ENCODE data around the gene CD1C.
"Not testable (repeated sequence)": the region's sequence is repeated elsewhere in the genome, so short reads cannot be mapped to it uniquely, and the experiment has no call there.

Gene CD1C

DNA sequence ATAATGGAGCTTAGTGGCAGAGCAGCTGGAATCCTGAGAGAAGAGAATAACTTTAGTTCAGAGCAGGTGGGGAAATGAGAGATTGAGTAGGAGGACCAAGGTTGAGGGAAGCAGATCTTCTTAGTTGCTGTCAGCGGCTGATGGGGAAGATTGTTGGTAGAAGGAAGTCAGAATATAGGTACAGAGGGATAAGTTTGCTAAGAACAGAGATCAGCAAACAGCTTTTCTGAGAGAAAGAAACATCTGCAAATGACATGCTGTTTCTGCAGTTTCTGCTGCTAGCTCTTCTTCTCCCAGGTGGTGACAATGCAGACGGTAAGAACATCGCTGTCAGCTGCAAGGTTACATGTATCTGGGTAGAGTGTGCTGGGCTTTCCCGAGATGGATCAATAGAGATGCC lies at the start of gene CD1C:
CD1C (plus strand) TSS at position 113 of the 400 bp plus-strand sequence; CDS start at position 255, 142 bp downstream.
- TF ChIP-seq, protein P1, sequence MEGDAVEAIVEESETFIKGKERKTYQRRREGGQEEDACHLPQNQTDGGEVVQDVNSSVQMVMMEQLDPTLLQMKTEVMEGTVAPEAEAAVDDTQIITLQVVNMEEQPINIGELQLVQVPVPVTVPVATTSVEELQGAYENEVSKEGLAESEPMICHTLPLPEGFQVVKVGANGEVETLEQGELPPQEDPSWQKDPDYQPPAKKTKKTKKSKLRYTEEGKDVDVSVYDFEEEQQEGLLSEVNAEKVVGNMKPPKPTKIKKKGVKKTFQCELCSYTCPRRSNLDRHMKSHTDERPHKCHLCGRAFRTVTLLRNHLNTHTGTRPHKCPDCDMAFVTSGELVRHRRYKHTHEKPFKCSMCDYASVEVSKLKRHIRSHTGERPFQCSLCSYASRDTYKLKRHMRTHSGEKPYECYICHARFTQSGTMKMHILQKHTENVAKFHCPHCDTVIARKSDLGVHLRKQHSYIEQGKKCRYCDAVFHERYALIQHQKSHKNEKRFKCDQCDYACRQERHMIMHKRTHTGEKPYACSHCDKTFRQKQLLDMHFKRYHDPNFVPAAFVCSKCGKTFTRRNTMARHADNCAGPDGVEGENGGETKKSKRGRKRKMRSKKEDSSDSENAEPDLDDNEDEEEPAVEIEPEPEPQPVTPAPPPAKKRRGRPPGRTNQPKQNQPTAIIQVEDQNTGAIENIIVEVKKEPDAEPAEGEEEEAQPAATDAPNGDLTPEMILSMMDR (IDR thresholded peaks at IDR 0.05; ENCODE audit: control insufficient read depth, extremely low read depth, insufficient read depth), result no peak
- no peak within 1 kb of the TSS for H3K4me3 ChIP-seq (ENCODE audit: low read depth, low read length)
- DNase-seq (ENCODE audit: low read depth), result no peak

DNA sequence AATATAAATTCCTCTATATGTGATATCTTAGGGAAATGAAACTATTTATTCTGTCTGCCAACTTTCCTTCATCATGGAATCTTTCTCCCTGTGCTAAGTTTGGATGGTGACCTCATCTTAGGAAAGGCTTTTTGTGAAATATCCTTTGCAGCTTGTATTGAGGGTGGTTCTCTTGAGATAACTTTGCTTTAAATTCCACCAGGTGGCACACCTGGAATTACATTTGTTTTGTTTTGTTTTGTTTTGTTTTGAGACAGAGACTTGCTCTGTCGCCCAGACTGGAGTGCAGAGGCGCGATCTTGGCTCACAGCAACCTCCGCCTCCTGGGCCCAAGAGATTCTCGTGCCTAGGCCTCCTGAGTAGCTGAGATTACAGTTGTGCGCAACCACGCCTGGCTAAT lies 43.1 kb upstream of the CD1C start:
- H3K4me3 ChIP-seq (ENCODE audit: low read depth, low read length), result no peak overlapping the region
- TF ChIP-seq, protein P1 (IDR thresholded peaks at IDR 0.05; ENCODE audit: control insufficient read depth, extremely low read depth, insufficient read depth), result peak; percentile 45
- DNase-seq (ENCODE audit: low read depth), result no peak

DNA sequence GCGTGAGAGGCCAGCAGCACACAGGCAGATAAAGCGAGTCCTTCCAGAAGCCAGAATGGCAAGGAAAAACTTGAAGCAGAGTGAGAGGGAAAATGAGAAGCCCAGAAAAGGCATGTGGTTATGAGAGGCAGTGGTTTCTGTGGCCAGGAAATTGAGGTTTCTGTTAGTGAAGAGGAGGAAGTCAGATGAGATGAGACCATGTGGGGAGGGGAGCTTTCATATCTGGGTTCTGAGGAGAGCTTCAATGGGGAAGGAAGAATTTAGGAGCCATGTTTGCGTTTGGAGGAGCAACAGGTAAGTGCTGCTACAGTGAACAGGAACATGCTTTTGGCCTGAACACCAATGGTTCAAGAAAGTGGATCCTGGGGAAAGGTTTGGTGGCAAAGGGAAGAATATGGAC lies 41.6 kb upstream of the CD1C start:
- no peak for DNase-seq (ENCODE audit: low read depth)
- TF ChIP-seq, protein P1 (IDR thresholded peaks at IDR 0.05; ENCODE audit: control insufficient read depth, extremely low read depth, insufficient read depth), result no peak
- no peak overlapping the region for H3K4me3 ChIP-seq (ENCODE audit: low read depth, low read length)

DNA sequence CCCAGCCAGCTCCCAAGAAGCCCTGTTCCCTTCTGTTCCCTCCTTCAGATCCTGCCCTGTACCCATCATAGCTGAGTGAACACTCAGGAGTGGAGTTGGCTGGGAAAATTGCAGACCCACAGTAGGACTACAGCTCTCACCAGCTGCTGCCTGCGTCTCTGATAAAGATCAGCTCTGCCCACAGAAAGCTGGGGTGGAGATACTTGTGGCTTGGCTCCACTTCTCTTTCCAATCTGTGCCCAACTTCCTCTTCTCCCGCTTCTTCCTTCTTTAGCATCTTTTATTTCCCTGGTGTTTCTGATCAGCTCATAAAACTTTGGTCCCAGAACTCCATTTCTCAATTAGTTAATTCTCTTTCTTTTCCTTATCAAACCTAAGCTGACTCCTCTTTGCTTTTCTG lies 41.0 kb upstream of the CD1C start:
- DNase-seq (ENCODE audit: low read depth), result no peak
- H3K4me3 ChIP-seq (ENCODE audit: low read depth, low read length), result no peak overlapping the region
- TF ChIP-seq, protein P1 (IDR thresholded peaks at IDR 0.05; ENCODE audit: control insufficient read depth, extremely low read depth, insufficient read depth), result no peak

DNA sequence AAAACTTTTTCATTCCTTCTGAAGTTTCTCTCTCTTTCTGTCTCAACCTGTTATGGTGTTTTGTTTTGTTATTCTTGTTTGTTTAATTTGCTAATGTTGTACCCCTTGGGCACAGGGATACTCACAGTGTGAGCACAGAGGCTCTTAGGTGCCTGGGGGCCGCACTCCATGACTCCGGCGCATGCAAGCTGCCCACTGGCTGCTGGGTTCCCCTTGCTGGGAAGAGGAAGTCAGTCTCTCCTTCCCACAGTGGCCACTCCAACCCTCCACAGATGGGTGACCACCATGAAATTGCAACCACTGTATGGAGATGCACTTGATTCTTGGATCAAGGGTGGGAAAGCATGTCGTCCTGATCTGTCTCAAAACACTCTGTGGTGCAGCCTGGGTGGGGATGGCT lies 40.1 kb upstream of the CD1C start:
- TF ChIP-seq, protein P1 (IDR thresholded peaks at IDR 0.05; ENCODE audit: control insufficient read depth, extremely low read depth, insufficient read depth), result no peak
- H3K4me3 ChIP-seq (ENCODE audit: low read depth, low read length), result no peak overlapping the region
- no peak for DNase-seq (ENCODE audit: low read depth)

DNA sequence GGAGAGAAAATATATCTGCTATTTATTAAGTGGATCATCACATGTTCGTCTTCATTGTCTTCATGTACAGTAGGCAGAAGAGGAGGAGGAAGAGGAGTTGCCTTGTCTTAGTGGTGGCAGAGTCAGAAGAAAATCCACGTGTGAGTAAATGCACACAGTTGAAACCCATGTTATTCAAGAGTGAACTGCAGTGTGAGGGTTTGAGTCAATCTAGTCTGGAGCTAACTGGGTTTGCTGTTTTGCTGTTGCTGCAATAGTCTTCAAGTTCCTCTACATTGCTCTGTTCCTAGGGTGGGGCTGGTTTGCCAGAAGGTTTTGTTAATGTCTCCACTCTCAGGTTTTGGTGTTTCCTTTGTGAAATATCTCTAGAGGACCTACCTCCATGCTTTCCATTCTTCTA lies 38.6 kb upstream of the CD1C start:
- TF ChIP-seq, protein P1 (IDR thresholded peaks at IDR 0.05; ENCODE audit: control insufficient read depth, extremely low read depth, insufficient read depth), result no peak

DNA sequence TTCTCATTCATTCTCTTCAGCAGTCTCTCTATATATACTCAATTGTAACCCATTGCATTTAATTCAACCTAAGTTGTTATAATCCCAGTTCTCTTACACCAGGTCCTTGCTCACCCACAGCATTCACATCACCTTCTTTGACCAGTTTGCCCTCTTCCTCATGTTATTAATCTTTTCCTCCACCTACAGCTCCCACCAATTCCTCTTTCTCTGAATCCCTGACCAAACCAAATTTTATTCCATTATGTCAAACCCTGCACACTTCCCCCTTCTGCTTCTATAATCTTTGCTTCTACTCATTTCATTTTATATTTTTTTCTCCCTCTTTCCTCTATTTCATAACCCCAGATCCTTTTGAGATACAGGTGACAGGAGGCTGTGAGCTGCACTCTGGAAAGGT lies 34.1 kb upstream of the CD1C start:
- H3K4me3 ChIP-seq (ENCODE audit: low read depth, low read length), result no peak overlapping the region
- TF ChIP-seq, protein P1 (IDR thresholded peaks at IDR 0.05; ENCODE audit: control insufficient read depth, extremely low read depth, insufficient read depth), result no peak
- DNase-seq (ENCODE audit: low read depth), result no peak

More for the DNA sequence above, 38.6 kb upstream of the CD1C start:
- H3K4me3 ChIP-seq (ENCODE audit: low read depth, low read length), result no peak overlapping the region
- DNase-seq (ENCODE audit: low read depth), result no peak

DNA sequence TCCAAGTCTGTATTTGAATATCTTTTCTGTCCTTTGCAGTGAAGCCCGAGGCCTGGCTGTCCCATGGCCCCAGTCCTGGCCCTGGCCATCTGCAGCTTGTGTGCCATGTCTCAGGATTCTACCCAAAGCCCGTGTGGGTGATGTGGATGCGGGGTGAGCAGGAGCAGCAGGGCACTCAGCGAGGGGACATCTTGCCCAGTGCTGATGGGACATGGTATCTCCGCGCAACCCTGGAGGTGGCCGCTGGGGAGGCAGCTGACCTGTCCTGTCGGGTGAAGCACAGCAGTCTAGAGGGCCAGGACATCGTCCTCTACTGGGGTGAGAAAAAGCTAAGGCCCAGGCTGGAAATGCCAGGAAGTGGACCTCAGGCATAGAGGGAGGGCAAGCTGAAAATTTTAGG lies 33.0 kb upstream of the CD1C start:
- DNase-seq (ENCODE audit: low read depth); H3K4me3 ChIP-seq (ENCODE audit: low read depth, low read length): not testable (repeated sequence)
